Glutamatergic neuron (in vitro differentiated cells): ENCODE results near the gene LDLRAP1. TPM values are rescaled to one million over a fixed set of nuclear protein-coding genes. Genes with fewer than 3 reads are reported as not detected.

Experiments used
- DNase-seq: peaks from one replicate; pipeline ENCODE4 v3.0.0; 2022
- H3K27ac Mint-ChIP-seq: one replicate; pipeline ENCODE4 v1.8.0; 2020; ENCODE audit warnings: mild to moderate bottlenecking, mixed read lengths, inconsistent platforms; ENCODE audit not compliant: unreplicated experiment
- H3K27me3 Mint-ChIP-seq: one replicate; pipeline ENCODE4 v1.8.0; 2020; ENCODE audit warnings: mild to moderate bottlenecking, moderate library complexity, mixed read lengths, inconsistent platforms; ENCODE audit not compliant: unreplicated experiment
- H3K36me3 Mint-ChIP-seq: one replicate; pipeline ENCODE4 v1.8.0; 2020; ENCODE audit warnings: mild to moderate bottlenecking, mixed read lengths, inconsistent platforms; ENCODE audit not compliant: unreplicated experiment
- H3K4me1 Mint-ChIP-seq: one replicate; pipeline ENCODE4 v1.8.0; 2020; ENCODE audit warnings: mild to moderate bottlenecking, low read depth, mixed read lengths, inconsistent platforms; ENCODE audit not compliant: unreplicated experiment
- H3K4me3 Mint-ChIP-seq: one replicate; pipeline ENCODE4 v1.8.0; 2020; ENCODE audit warnings: mild to moderate bottlenecking, mixed read lengths, inconsistent platforms; ENCODE audit not compliant: unreplicated experiment
- H3K9me3 Mint-ChIP-seq: one replicate; pipeline ENCODE4 v1.8.0; 2020; ENCODE audit warnings: mild to moderate bottlenecking, moderate library complexity, mixed read lengths, inconsistent platforms; ENCODE audit not compliant: unreplicated experiment
- CTCF ChIP-seq: fragments of 200-600 bp; sonication (generic); IDR thresholded peaks from one replicate; pipeline ENCODE4 v1.5.0; 2021; ENCODE audit not compliant: partially characterized antibody, unreplicated experiment
- total RNA-seq: library from RNA; stranded (reverse); fragmentation: NEBNext Ultra II Directional; extraction: Animal tissue kit (Norgen Biotek cat#: 25700); gene quantifications from one replicate; pipeline ENCODE4 v1.2.1, GENCODE V29; 2021; ENCODE audit not compliant: unreplicated experiment

LDLRAP1 gene
- total RNA-seq, 1 donor from 2014 or later, result 2.4 TPM

GRCh38 chr1:25562928-25563283, 19.5 kb downstream of the LDLRAP1 start:
- H3K4me3 Mint-ChIP-seq, result no peak overlapping the region

GRCh38 chr1:25563330-25564215, 20.2 kb downstream of the LDLRAP1 start:
- no peak for DNase-seq
- Mint-ChIP-seq H3K27ac (no peak overlapping the region), H3K36me3 (no peaks in the 10 kb centered on the region), H3K9me3 (peaks cover 5% of the 10 kb centered on the region), H3K4me3 (no peak overlapping the region), H3K4me1 (peaks cover 19% of the 10 kb centered on the region), H3K27me3 (no peaks in the 10 kb centered on the region)
- TF ChIP-seq CTCF, result no peak

More at GRCh38 chr1:25562928-25563283, 19.5 kb downstream of the LDLRAP1 start:
- no peaks in the 10 kb centered on the region for H3K27me3 Mint-ChIP-seq
- DNase-seq, result no peak
- peaks cover 5% of the 10 kb centered on the region for H3K9me3 Mint-ChIP-seq
- H3K4me1 Mint-ChIP-seq, result peaks cover 14% of the 10 kb centered on the region
- no peaks in the 10 kb centered on the region for H3K36me3 Mint-ChIP-seq
- TF ChIP-seq CTCF, result no peak
- H3K27ac Mint-ChIP-seq, result no peak overlapping the region

GRCh38 chr1:25564777-25565574, 21.6 kb downstream of the LDLRAP1 start:
- H3K27me3 Mint-ChIP-seq, result no peaks in the 10 kb centered on the region
- H3K4me1 Mint-ChIP-seq, result peaks cover 26% of the 10 kb centered on the region
- H3K36me3 Mint-ChIP-seq, result no peaks in the 10 kb centered on the region
- no peak overlapping the region for H3K4me3 Mint-ChIP-seq
- H3K27ac Mint-ChIP-seq, result no peak overlapping the region
- no peak for TF ChIP-seq CTCF
- no peak for DNase-seq
- H3K9me3 Mint-ChIP-seq, result peaks cover 7% of the 10 kb centered on the region

- H3K27me3 Mint-ChIP-seq, result no peaks in the 10 kb centered on the region
- H3K36me3 Mint-ChIP-seq, result no peaks in the 10 kb centered on the region
- peaks cover 30% of the 10 kb centered on the region for H3K4me1 Mint-ChIP-seq
- no peak for TF ChIP-seq CTCF
- no peak for DNase-seq
- H3K27ac Mint-ChIP-seq, result no peak overlapping the region
- peaks cover 9% of the 10 kb centered on the region for H3K9me3 Mint-ChIP-seq
- H3K4me3 Mint-ChIP-seq, result no peak overlapping the region
Measured at GRCh38 chr1:25565626-25566025, 22.2 kb downstream of the LDLRAP1 start.
